ENCODE data around the gene MAN1A2.

MAN1A2 gene

DNA sequence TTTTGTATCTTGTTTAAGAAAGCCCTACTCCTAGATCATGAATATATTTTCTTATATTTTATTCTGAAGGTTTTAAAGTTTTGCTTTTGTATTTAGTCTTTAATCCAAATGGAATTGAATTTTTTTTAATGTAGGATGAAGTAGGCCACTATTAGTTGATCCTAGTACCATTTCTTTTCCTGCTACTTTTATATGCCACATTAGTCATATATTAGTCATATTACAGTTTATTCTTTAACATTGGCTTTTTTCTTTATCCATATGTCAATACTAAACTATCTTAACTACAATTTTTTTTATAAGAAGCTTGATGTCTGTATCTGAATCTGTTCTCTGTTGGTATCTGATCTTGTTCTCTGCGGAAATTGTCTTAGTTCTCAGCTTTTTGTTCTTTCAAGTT, 48.8 kb downstream of the MAN1A2 start:
- Histone ChIP-seq H3K79me1 (ENCODE audit: low read length) (no peaks in the 10 kb centered on the region), H4K12ac (ENCODE audit: low read depth, low read length) (no peak overlapping the region), H3K14ac (ENCODE audit: low read length) (no peak overlapping the region), H3K23ac (ENCODE audit: low read length) (no peak overlapping the region), H3K18ac (ENCODE audit: low read length) (no peak overlapping the region), H2BK12ac (ENCODE audit: low read length) (no peak overlapping the region), H4K91ac (ENCODE audit: low read depth, low read length) (no peak overlapping the region), H3K4ac (ENCODE audit: low read depth, low read length) (no peak overlapping the region), H4K8ac (ENCODE audit: low read depth, low read length) (no peak overlapping the region), H3K4me2 (ENCODE audit: low read length) (no peak overlapping the region), H3K27me3 (ENCODE audit: insufficient read depth, low read length) (no peaks in the 10 kb centered on the region), H3K9me3 (ENCODE audit: insufficient read depth, low read depth, low read length) (no peaks in the 10 kb centered on the region), H2AFZ (ENCODE audit: insufficient read depth, low read length, poor library complexity) (no peak overlapping the region), H3K36me3 (ENCODE audit: control insufficient read depth in 1 of 2, insufficient read depth in 2 of 2, low read length in 2 of 2) (peaks cover 0 to 1% of the 10 kb centered on the region in 2 experiments), H3K79me2 (ENCODE audit: control insufficient read depth, insufficient read depth, low read length, poor library complexity) (no peaks in the 10 kb centered on the region), H2BK120ac (ENCODE audit: insufficient read depth, low read length, poor library complexity) (no peak overlapping the region), H2BK5ac (ENCODE audit: low read depth, low read length, poor library complexity) (no peak overlapping the region), H3K9ac (ENCODE audit: low read length) (no peak overlapping the region), H3K4me3 (ENCODE audit: low read depth, low read length) (no peak overlapping the region), H2AK5ac (ENCODE audit: low read length) (no peak overlapping the region), H3K4me1 (ENCODE audit: control insufficient read depth in 1 of 2, insufficient read depth in 2 of 2, low read length in 2 of 2) (no peaks in the 10 kb centered on the region), H3K27ac (ENCODE audit: low read depth, low read length) (no peak overlapping the region)
- no peak for DNase-seq
- no CpG with 5 or more reads among the region's 1 CpG for WGBS (ENCODE audit: extremely low coverage, insufficient coverage, insufficient read length)

DNA sequence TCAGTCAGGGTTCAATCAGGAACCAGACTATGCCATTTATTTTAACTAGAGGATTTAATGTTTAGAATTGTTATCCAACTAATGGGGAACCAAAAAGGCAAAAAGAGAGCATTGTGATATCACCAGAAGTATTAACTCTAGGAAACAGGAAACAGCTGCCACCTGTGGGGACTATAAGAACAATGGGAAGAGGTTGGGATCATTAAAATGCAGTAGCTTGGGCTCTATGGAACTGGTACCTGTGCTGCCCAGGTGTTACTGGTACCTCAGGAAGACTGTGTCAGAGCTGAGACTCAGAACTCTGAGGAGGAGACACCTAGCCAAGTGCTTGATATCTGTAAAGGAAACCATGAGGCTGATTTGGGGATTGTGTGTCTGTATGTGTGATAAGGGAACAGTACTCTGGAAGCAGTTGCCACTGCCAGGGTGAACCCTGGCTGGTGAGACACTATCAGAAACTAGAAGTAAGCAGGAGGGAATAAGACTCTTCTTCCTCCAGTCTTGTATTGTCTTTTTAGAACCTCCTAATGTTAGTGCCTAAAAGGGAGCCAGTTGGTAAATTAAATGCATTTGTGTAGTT, 49.4 kb downstream of the MAN1A2 start:
- Histone ChIP-seq H3K27me3 (ENCODE audit: insufficient read depth, low read length) (no peaks in the 10 kb centered on the region), H3K4me1 (ENCODE audit: control insufficient read depth in 1 of 2, insufficient read depth in 2 of 2, low read length in 2 of 2) (no peaks in the 10 kb centered on the region), H3K9me3 (ENCODE audit: insufficient read depth, low read depth, low read length) (no peaks in the 10 kb centered on the region), H3K4me2 (ENCODE audit: low read length) (no peak overlapping the region), H4K8ac (ENCODE audit: low read depth, low read length) (no peak overlapping the region), H3K23ac (ENCODE audit: low read length) (no peak overlapping the region), H2BK5ac (ENCODE audit: low read depth, low read length, poor library complexity) (no peak overlapping the region), H3K4me3 (ENCODE audit: low read depth, low read length) (no peak overlapping the region), H4K12ac (ENCODE audit: low read depth, low read length) (no peak overlapping the region), H3K79me1 (ENCODE audit: low read length) (no peaks in the 10 kb centered on the region), H3K18ac (ENCODE audit: low read length) (no peak overlapping the region), H2AK5ac (ENCODE audit: low read length) (no peak overlapping the region), H3K4ac (ENCODE audit: low read depth, low read length) (no peak overlapping the region), H2AFZ (ENCODE audit: insufficient read depth, low read length, poor library complexity) (no peak overlapping the region), H2BK120ac (ENCODE audit: insufficient read depth, low read length, poor library complexity) (no peak overlapping the region), H2BK12ac (ENCODE audit: low read length) (no peak overlapping the region), H3K27ac (ENCODE audit: low read depth, low read length) (no peak overlapping the region), H3K36me3 (ENCODE audit: control insufficient read depth in 1 of 2, insufficient read depth in 2 of 2, low read length in 2 of 2) (peaks cover 0 to 1% of the 10 kb centered on the region in 2 experiments), H4K91ac (ENCODE audit: low read depth, low read length) (no peak overlapping the region), H3K14ac (ENCODE audit: low read length) (no peak overlapping the region), H3K9ac (ENCODE audit: low read length) (no peak overlapping the region), H3K79me2 (ENCODE audit: control insufficient read depth, insufficient read depth, low read length, poor library complexity) (no peaks in the 10 kb centered on the region)
- no peak for DNase-seq

DNA sequence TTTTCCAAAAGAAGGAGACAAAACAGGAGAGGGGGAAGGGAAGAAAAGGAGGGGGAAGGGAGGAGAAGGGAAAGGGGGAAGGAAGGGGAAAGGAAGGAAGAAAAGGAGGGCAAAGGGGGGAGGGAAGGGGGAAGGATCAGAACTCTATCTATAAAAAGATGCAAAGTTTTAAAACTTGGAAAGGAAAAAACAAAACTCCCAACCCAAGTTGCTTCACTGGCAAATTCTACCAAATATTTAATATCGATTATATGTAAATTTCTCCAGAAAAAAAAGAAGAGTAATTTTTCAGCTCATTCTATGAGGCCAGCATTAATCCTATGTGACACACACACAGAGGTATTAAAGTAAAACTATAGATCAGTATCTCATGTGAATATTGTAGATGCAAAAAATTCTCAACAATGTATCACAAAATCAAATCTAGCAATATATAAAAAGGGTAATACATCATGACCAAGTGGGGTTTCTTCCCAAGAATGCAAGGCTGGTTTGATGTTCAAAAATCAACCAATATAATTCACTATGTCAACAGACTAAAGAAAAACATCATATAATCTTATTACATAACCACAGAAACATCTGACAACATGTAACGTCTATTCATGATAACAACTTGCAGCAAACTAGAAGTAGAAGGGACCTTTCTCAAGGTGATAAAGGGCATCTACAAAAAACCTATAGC, 57.9 kb downstream of the MAN1A2 start:
- Histone ChIP-seq H3K9ac (ENCODE audit: low read length) (no peak overlapping the region), H4K91ac (ENCODE audit: low read depth, low read length) (no peak overlapping the region), H2BK120ac (ENCODE audit: insufficient read depth, low read length, poor library complexity) (no peak overlapping the region), H3K4me1 (ENCODE audit: control insufficient read depth in 1 of 2, insufficient read depth in 2 of 2, low read length in 2 of 2) (no peaks in the 10 kb centered on the region), H3K9me3 (ENCODE audit: insufficient read depth, low read depth, low read length) (no peaks in the 10 kb centered on the region), H3K36me3 (ENCODE audit: control insufficient read depth in 1 of 2, insufficient read depth in 2 of 2, low read length in 2 of 2) (peaks cover 2% of the 10 kb centered on the region in 2 experiments), H3K18ac (ENCODE audit: low read length) (no peak overlapping the region), H2AK5ac (ENCODE audit: low read length) (no peak overlapping the region), H2AFZ (ENCODE audit: insufficient read depth, low read length, poor library complexity) (no peak overlapping the region), H3K79me2 (ENCODE audit: control insufficient read depth, insufficient read depth, low read length, poor library complexity) (no peaks in the 10 kb centered on the region), H2BK5ac (ENCODE audit: low read depth, low read length, poor library complexity) (no peak overlapping the region), H3K4me2 (ENCODE audit: low read length) (no peak overlapping the region), H3K4me3 (ENCODE audit: low read depth, low read length) (no peak overlapping the region), H4K12ac (ENCODE audit: low read depth, low read length) (no peak overlapping the region), H3K4ac (ENCODE audit: low read depth, low read length) (no peak overlapping the region), H3K79me1 (ENCODE audit: low read length) (no peaks in the 10 kb centered on the region), H4K8ac (ENCODE audit: low read depth, low read length) (no peak overlapping the region), H2BK12ac (ENCODE audit: low read length) (no peak overlapping the region), H3K27ac (ENCODE audit: low read depth, low read length) (no peak overlapping the region), H3K14ac (ENCODE audit: low read length) (no peak overlapping the region), H3K23ac (ENCODE audit: low read length) (no peak overlapping the region), H3K27me3 (ENCODE audit: insufficient read depth, low read length) (no peaks in the 10 kb centered on the region)
- DNase-seq, result no peak
- no CpG with 5 or more reads among the region's 2 CpGs for WGBS (ENCODE audit: extremely low coverage, insufficient coverage, insufficient read length)

DNA sequence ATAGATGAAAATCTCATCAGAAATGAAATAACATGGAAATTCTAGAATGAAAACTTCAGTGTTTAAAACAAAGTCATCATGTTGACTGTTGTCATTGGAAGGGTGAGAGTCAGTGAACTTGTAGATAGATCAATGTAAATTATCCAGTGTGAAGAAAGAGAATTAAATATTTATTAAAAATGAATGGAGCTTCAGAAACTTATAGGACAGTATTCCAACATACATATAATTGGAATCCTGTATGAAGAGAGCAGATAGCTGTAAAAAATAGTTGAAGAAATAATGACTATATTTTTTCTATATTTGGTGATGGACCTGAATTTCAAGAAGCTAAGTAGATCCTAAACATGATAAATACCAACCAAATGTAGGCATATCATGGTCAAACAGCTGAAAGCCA, 60.0 kb downstream of the MAN1A2 start:
- H3K18ac ChIP-seq (ENCODE audit: low read length), result no peak overlapping the region
- no peak overlapping the region for H3K4me3 ChIP-seq (ENCODE audit: low read depth, low read length)
- H3K27ac ChIP-seq (ENCODE audit: low read depth, low read length), result no peak overlapping the region
- no peak overlapping the region for H2BK120ac ChIP-seq (ENCODE audit: insufficient read depth, low read length, poor library complexity)
- H3K4me2 ChIP-seq (ENCODE audit: low read length), result no peak overlapping the region
- H3K14ac ChIP-seq (ENCODE audit: low read length), result no peak overlapping the region
- no peak overlapping the region for H2BK12ac ChIP-seq (ENCODE audit: low read length)
- H3K4ac ChIP-seq (ENCODE audit: low read depth, low read length), result no peak overlapping the region
- no peak overlapping the region for H2AK5ac ChIP-seq (ENCODE audit: low read length)
- H3K79me1 ChIP-seq (ENCODE audit: low read length), result no peaks in the 10 kb centered on the region
- H2BK5ac ChIP-seq (ENCODE audit: low read depth, low read length, poor library complexity), result no peak overlapping the region
- H3K23ac ChIP-seq (ENCODE audit: low read length), result no peak overlapping the region
- H2AFZ ChIP-seq (ENCODE audit: insufficient read depth, low read length, poor library complexity), result no peak overlapping the region
- no peak overlapping the region for H3K9ac ChIP-seq (ENCODE audit: low read length)
- no peak overlapping the region for H4K12ac ChIP-seq (ENCODE audit: low read depth, low read length)
- no peaks in the 10 kb centered on the region for H3K9me3 ChIP-seq (ENCODE audit: insufficient read depth, low read depth, low read length)
- no peak overlapping the region for H4K91ac ChIP-seq (ENCODE audit: low read depth, low read length)
- H4K8ac ChIP-seq (ENCODE audit: low read depth, low read length), result no peak overlapping the region
- H3K4me1 ChIP-seq (ENCODE audit: control insufficient read depth in 1 of 2, insufficient read depth in 2 of 2, low read length in 2 of 2), result no peaks in the 10 kb centered on the region
- H3K79me2 ChIP-seq (ENCODE audit: control insufficient read depth, insufficient read depth, low read length, poor library complexity), result no peaks in the 10 kb centered on the region
- H3K27me3 ChIP-seq (ENCODE audit: insufficient read depth, low read length), result no peaks in the 10 kb centered on the region
- DNase-seq, result no peak
- peaks cover 2% of the 10 kb centered on the region in 2 experiments for H3K36me3 ChIP-seq (ENCODE audit: control insufficient read depth in 1 of 2, insufficient read depth in 2 of 2, low read length in 2 of 2)
